ENCODE data around the gene MRPL3.
"Not testable (repeated sequence)": the region's sequence is repeated elsewhere in the genome, so short reads cannot be mapped to it uniquely, and the experiment has no call there.

Gene MRPL3

DNA sequence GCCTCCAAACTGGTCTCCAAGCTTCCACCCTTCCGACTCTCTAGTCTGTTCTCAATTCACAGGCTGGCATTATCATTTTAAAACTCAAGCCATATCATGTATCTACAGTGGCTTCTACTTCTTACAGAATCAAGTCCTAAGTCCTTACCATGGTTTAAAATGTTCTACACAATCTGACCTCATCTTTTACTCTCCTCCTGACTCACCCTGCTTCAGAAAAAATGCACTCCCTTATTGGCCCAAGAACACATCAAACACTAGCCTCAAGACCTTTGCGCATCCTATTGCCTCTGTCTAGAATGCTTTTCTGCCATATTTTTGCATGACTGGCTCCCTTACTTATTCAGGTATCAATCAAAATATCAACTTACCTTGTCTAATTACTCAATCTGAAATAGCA is 11.0 kb downstream of the MRPL3 start:
- no peak for DNase-seq

GRCh38 chr3:131491084-131491483 is 11.7 kb downstream of the MRPL3 start:
- DNase-seq = no peak

- not testable (repeated sequence) for DNase-seq
Observed at GRCh38 chr3:131486545-131486944, 16.2 kb downstream of the MRPL3 start.

GRCh38 chr3:131485119-131485518 is 17.7 kb downstream of the MRPL3 start:
- DNase-seq = no peak

DNA sequence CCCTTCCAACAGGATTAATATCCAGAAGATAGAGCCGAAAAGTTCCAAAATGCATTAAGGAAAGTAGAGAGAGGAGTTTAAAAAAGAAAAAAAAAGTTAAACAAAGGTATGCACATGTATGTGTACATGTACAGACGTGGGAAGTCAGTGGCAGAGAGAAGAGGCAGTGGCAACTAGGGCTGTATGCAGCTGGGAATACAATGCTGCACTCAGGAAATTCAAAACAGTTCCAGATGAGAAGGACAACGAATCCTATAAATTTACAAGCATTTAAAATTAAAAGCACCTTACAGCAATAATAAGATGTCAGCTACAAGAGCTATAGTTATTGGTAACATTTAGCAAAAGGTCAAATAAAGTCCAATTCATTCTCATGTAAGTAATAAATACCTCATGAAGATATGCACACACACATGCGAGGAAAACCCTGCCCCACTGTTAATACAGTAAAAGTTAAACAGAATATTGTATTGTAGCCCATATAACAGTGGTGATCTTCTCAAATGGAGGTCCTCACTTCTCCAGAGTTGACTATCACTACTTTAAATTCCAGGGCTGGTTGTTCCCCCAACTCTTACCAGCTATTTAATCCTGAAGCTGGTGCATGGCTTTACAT is 18.2 kb downstream of the MRPL3 start:
- no peak for DNase-seq

DNA sequence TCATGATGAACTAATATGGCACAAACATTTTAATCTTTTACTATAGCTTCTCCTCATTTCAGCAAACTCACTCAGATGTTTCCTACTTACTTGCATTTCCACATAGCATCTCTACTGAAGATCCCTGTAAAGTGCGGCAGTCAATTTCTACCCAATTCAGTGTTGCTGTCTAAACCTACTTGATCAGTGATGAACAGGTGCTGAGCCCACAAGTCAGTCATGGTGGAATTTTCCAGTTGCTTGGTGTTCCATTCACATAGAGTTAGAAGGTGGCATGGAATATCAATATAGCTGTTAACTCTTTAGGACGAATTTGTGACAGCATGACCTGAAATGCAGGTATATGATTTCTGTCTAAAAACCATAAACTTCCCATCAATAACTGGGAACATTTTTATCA is 22.7 kb downstream of the MRPL3 start:
- DNase-seq = no peak

DNA sequence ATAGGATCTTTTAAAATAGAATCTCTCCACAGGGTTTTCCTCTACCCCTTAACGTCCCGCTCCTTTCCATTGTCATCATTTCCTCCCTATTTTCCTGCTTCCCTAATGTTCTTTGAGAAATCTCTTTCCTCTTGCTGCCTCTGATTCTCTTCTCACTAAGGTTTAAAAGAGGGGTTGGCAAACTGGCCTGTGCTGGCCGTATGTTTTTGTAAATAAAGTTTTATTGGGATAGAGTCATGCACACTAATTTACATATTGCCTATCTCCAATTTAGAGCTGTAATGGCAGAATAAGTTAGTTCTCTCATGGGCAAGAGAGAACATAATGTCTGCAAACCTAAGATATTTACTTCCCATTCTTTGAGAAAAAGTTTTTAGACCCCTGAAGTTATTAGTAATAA is 25.0 kb downstream of the MRPL3 start:
- DNase-seq = no peak

GRCh38 chr3:131474115-131474514 is 28.7 kb downstream of the MRPL3 start:
- no peak for DNase-seq

- no peak for DNase-seq
Observed at GRCh38 chr3:131470377-131470776, 32.4 kb downstream of the MRPL3 start.

GRCh38 chr3:131458653-131459052 is 44.1 kb downstream of the MRPL3 start:
- DNase-seq = no peak

GRCh38 chr3:131457220-131457619 is 45.6 kb downstream of the MRPL3 start:
- no peak for DNase-seq

DNA sequence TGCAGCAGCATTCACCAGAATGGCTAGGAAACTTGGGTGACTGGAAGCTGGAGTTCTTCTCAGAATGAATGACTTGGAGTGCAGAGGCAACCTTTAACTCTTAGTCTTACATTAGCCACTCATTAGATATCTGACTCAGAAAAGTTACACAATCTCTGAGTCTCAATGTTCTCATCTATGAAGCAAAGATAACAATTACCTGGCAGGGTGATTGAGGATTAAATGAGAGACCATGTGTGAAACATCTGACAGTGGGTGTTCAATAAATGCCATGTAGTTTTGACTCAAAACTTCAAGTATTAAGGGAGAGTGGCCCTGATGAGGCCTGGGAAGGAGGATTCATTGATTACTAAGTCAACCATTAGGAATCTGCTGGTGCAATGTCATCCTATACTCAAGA is 48.3 kb downstream of the MRPL3 start:
- DNase-seq = no peak

DNA sequence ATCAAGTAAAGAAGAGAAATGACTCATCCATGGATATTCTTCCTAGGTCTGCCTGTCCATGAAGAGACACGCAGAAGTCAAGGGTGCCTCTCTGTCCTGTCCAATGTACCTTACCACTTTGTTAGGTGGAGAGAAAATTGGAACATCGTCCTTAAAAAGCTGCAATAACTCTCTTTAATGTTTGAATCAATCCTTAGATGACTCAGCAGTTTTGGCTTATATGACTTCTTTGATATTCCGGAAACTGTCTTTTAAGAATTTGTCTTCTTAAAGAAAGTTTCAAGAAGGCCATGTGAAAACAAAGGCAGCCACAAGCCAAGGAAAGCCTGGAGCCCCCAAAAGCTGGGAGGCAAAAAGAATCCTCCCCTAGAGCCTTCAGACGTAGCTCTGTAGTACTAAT is 49.2 kb downstream of the MRPL3 start:
- no peak for DNase-seq

GRCh38 chr3:131447349-131447748 is 55.4 kb downstream of the MRPL3 start:
- no peak for DNase-seq

- peak; percentile 40 for DNase-seq
Observed at GRCh38 chr3:131444180-131444579, 58.6 kb downstream of the MRPL3 start.

DNA sequence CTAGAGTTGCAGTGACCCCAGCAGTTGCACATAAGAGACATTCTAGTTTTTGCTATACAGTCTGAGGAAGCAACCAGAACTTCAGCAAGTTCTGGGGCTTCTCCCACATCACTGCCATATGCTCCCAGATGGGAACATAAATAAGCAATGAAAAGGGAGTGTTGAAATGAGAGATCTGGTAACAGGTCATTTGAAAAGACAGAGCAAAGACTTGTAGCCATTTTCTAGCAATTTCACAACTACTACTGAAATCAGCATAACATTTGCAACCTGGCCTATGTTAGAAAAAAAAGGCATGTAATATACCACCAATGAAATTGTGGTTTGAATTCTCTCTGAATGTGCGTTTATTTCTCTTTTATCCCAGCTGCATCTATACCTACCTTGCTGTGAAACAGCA is 63.7 kb downstream of the MRPL3 start:
- DNase-seq = no peak

DNA sequence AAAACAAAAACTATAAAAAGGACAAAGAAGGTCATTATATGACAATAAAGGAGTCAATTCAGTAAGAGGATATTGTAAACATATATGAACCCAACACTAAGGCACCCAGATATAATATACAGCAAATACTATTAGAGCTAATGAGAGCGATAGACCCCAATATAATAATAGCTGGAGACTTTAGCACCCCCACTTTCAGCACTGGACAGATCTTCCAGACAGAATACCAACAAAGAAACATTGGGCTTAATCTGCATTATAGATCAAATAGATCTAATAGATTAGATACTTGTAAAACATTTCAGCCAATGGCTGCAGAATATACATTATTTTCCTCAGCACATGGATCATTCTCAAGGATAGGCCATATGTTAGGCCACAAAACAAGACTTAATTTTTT is 67.8 kb downstream of the MRPL3 start:
- DNase-seq = no peak

DNA sequence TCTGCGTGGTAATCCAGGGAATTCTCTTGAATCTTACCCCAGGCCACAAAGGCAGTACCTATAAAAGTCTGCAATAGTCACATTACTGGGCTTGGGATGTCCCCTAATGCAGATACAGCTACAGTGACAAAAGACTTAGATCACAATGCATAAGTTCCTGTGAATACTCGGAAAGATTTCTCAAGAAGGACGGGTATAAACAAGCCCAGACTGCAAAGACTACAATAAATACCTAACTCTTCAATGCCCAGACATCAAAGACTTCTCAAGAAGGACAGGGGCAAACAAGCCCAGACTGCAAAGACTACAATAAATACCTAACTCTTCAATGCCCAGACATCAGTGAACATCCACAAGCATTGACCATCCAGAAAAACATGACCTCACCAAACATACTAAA is 70.3 kb downstream of the MRPL3 start:
- no peak for DNase-seq

- DNase-seq = no peak
Observed at GRCh38 chr3:131431754-131432153, 71.0 kb downstream of the MRPL3 start.

DNA sequence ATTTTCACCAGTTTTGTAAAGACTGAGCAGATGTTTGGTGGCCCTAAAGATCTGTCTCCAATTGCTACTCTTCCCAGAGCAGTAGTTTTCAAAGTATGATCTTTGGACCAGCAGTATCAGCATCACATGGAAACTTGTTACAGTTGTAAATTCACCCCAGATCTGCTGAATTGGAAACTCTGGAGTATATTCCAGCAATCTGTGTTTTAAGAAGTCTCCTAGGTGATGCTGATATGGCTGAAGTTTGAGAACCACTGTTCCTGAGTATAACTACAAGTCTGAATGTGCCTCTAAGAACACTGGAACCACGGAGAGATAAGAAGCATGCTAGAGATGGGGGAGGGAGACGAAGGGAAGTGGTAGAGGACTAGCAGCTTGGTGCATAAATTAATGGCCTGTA is 75.5 kb downstream of the MRPL3 start:
- DNase-seq = no peak

GRCh38 chr3:131421957-131422498 is 80.7 kb downstream of the MRPL3 start:
- DNase-seq = no peak

GRCh38 chr3:131421301-131421700 is 81.5 kb downstream of the MRPL3 start:
- no peak for DNase-seq

GRCh38 chr3:131417751-131418150 is 85.0 kb downstream of the MRPL3 start:
- DNase-seq = no peak

Measured in DMS53 (cell line).